ENCODE data around the gene RELL1.

RELL1 gene, protein sequence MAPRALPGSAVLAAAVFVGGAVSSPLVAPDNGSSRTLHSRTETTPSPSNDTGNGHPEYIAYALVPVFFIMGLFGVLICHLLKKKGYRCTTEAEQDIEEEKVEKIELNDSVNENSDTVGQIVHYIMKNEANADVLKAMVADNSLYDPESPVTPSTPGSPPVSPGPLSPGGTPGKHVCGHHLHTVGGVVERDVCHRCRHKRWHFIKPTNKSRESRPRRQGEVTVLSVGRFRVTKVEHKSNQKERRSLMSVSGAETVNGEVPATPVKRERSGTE

DNA sequence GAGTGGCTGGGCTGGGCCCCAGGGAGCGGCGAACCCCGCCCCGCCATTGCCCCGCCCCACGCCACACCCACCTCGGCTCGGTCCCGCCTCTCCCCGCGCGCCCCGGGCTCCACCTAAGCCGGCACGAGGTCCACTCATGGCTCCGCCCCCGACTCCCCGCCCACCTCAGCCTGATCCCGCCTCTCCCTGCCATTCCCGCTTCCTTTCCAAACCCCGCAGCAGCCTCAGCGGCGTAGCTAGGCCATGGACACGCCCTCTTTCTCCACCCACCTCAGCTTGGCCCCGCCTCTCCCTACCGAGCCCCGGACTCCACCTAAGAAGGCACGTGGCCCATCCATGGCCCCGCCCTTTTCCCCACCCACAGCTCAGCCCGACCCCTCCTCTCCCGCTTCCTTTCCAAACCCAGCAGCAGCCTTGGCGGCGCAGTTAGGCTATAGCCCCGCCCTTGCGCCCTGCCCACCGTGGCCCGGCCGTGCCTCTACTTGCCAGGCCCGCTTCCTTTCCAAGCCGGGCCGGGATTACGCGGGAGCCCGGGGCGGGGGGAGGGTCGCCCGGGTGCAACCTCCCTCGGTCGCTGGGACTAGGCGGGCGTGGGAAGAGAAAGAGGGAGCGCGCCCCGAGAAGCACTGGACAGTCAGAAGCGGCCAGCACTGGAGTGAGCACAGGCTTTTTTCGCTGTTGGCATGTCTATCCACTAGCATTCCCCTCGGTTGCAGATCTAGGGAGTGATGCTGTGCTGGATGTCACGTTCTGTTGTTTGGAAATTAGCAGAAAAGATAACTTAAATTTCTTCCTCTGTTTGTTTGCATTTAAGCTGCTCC is at the start of gene RELL1:
Gene RELL1, minus strand, starts transcription at position 4 of the 821 bp plus-strand sequence. CDS start 89 bp downstream, outside the sequence.
- DNase-seq (ENCODE audit: low spot score), result peak; percentile 100

DNA sequence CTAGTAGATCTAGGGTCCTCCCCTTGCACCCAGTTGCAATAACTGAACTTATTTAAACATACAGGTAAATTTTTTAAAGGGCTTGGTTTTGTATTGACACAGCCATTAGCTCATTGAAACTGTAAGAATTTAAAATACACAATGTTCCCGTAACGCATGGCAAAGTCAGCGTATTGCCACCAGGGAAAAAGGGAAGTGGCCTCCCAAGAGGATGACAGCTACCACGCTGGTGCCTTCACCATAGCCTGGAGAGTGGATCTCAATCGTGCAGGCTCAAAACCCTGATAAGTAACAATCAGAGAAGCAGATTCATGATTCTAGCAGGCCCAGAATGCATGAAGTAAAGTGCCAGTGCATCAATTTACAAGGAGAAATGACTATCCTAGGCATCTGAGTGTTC is 49.4 kb upstream of the RELL1 start:
- no peak for DNase-seq (ENCODE audit: low spot score)

DNA sequence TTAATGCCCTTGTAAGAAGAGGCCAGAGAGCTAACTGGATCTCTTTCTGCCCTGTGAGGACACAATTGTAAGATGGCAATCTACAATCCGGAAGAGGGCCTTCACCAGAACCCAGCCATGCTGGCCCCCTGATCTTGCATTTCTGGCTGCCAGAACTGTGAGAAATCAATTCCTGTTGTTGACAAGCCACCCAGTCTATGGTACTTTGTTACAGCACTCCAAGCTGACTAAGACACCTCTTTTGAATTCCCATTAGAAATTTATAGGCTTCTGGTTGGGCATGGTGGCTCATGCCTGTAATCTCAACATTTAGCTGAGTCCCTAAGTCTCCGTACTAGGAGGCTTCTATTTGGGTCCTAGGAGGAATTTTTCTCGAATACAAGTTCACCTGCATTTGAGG is 48.8 kb upstream of the RELL1 start:
- DNase-seq (ENCODE audit: low spot score), result no peak

DNA sequence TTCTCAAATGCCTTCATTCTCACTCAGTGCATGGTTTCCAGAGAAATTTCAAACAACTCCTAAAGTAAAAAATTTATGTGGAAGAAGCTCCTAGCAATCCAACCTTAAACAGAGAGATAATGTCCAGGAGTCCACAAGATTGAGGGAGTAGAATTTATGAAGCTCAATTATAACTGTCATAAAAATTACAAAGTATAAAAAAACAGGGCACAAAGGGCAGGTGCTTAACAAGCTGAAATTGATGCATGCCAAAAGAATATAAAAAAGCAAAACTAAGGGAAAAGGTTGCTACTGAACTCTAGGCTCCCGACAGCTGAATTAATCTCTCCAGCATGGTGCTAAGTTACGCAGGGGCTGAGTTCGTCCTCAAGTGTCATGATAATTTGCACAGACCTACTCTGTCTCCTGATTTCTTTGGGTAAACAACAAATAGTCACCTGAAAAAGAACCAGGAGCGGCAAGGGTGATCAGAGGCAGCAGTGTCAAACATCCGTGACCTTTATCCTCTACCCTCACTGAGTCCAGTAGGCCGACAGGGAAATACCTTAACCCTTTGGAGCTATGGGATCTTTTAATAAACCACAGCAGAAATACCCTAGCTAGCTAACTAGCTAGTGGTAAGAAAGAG is 47.2 kb upstream of the RELL1 start:
- no peak for DNase-seq (ENCODE audit: low spot score)

DNA sequence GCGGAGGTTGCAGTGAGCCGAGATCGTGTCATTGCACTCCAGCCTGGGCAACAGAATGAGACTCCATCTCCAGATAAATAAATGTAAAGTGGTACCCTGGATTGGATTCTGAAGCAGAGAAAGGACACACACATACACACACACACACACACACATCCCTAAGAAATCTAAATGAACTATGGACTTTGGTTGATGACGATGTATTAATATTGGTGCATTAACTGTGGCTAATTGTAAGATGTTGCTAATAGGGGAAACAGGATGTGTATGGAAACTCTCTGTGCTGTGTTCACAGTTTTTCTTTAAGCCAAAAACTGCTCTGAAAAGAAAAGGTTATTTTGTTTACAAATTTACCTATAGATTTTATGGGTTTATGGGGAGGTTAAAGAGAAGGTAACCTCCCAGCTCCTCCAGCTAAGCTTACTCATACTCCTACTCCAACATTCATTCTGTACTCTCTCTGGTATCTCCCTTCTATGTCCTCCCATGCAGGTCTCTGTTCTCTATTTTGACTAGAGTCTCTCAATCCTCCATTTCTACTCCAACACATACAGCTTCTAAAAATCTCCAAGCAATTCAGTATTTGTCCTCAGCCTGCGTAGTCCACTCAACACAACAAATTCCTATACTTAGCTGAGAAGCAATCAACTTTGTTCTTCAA is 46.5 kb upstream of the RELL1 start:
- DNase-seq (ENCODE audit: low spot score), result no peak

DNA sequence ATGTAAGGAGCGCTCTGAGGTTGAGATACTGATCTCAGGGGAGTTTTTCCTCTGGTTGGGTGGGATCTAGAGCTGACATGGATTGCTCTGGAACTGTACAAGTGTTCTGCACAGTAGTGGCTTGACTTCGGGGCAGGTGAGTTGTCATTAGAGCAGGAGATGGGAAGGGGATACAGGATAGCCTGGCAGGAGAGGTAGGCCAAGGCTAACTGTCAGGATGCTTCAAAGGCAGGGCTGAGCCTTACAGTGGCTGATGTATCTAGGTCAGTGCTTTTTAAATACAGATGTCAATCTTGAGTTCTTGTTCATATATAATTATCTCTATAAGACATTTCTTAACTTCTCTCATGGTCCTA is 43.5 kb upstream of the RELL1 start:
- DNase-seq (ENCODE audit: low spot score), result no peak

DNA sequence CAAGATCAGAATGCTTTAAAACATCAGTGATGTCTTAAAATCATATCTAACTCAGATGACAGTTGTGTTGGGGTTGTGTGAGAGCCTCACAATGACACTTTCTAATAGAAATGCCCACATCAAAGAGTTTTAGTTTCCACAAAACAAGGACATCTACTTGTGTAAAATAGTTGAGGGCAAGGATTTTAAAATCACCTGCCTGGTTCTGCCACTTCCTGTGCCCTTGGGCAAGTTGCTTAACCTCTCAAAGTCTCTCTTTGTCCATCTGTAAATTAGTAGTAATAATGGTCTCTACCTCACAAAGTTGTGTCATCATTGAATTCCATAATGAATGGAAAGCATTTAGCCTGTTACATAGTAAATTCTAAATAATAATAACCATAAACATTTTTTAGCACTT is 41.9 kb upstream of the RELL1 start:
- no peak for DNase-seq (ENCODE audit: low spot score)

DNA sequence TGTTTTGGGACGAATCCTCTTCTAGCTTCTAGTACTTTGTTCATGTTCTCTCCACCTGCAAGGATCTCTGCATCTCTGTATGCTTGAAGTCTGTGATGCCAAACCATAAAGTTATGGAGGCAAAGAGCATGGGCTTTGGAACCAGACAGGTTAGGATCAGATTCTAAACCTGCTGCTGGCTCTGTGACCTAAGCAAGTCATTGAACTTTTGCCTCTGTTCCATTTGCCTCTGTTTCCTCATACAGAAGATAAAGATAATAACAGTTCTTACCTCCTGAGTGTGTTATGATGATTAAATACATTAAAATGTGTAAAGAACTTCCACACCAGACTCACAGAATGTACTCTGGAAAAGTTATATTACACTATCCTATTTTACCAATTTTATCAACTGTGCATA is 41.5 kb upstream of the RELL1 start:
- no peak for DNase-seq (ENCODE audit: low spot score)

DNA sequence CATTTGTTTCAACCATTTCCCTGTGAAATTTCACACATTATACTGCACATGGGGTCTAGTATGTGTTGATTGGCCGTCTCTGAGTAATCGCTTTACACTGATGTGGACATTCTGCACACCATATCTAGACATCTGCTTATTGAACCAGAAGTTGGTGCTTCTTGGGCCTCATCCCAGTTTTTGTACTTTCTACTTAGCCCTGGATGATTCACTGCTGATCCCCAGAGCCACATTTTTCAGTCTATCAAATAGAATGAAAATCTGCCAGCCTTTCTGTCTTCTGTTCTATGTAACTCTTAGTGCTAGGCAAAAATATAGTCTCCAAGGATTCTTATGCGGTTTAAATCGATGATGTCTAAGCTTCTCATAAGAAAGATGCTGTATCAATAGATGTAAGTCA is 40.5 kb upstream of the RELL1 start:
- no peak for DNase-seq (ENCODE audit: low spot score)

DNA sequence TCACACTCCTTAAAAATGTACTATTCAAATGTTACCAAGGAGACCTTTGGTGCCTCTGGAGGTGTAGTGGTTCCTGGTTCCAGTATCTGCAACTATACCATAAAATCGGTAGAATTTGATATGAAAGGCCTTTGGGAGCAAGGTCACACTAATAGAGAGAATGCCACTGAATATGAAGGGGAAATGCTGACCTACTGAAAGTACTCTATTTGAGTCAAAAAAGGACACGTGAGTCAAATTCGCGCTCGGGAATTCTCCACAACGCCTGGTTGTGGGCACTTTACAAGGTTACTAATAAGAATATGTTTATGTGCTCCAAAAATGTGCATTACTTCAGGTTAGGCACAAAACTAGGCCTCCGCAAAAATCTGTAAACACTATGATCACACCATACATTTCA is 39.5 kb upstream of the RELL1 start:
- DNase-seq (ENCODE audit: low spot score), result no peak

DNA sequence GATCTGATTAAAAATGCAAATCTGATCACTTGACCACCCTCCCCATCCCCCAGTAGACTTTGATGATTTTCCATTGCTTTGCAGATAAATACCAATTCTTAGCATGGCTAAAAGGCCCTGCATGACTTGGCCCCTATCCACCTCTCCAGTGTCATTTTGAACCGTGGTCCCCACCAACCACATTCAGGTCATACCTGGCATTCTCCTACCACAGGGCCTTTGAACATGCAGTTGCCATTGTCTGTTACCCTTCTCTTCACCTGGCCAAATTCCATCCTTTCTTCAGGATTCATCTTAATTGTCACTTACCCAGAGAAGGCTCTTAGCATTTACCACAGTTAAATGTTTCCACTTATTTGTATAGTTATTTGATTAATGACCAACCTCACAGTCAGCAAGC is 36.9 kb upstream of the RELL1 start:
- no peak for DNase-seq (ENCODE audit: low spot score)

DNA sequence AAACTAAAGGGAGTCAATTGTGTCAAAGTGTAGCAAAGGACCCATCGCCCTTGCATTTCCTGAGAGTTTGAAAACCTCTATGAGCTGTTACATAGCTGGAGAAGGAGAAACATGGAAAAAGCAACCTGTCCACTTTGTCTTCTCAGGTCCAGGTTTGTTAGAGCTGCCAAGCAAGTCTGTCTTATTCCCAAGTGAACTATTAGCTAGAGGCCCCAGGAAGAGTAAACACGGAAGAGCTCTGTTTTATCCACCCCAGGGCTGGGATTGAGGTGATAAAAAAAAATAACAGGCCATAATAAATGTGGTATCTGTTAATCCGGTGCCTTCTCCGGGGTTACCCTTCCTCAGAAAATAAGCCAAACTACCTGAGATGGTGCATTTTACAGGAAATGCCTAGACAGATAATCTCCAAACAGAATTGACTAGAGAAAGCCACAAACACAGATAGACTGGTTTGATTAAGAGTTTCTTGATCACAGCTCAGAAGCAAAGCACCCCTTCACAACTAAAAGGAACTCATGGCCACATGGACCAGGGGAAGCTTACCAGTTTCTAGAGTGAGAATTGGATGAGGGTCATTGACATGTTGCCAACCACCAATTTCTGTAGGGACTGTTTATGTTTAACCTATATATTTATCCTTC is 35.9 kb upstream of the RELL1 start:
- DNase-seq (ENCODE audit: low spot score), result no peak

DNA sequence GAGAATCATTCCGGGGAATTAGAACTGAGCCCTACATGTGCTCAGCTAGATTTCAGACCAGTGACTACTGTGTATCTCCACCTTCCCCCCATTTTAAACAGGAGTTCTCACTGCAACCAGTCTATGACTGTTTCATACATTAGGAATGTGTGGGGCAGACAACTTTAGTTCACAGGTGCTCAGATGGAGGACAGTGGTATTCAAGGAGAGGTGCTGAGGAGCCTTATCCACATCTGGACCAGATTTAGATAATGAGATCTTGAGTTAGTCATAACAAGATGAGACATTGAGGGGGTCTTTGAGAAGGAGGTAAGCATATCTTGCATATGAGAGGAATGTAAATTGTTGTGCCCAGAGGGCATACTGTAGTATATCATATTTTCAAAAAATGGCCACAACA is 32.8 kb upstream of the RELL1 start:
- no peak for DNase-seq (ENCODE audit: low spot score)

DNA sequence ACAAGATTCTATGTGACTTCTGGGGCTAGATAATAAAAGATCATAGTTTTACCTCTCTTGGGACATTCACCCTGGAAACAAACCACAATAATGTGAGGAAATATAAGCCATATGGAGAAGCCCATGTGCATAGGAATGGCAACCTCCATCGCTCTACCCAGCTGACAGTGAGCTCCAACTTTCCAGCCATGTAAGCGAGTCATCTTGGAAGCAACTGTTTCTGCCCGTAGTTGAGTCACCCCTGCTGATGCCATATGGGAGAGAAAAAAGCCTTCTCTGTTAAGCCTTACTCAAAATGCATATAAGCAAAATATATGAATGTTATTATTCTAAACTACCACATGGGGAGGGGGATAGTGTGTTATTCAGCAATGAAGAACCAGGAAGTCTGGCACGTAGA is 31.4 kb upstream of the RELL1 start:
- no peak for DNase-seq (ENCODE audit: low spot score)

DNA sequence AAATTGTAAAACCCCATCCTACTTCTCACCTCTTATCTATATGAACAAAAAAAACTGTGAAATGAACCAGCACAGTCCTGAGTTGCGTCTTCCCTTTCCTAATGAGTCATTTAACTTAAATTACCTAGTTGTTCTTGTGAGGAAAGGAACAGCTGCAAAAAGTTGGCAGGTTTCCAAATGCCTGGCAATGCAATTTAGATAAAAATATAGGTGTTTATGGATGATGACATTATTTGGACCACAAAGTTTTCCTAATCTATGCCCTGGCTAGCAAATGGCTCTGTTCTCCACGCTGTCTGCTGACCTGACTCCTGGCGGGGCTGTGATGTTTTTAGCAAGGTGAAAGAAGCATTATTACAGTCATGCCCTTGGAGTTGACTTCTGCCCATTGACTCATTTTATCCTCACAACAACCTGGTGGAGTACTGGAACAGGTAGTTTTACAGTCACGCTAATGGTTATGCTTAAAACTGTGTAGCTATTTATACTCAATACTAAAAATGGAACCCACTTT is 29.8 kb upstream of the RELL1 start:
- DNase-seq (ENCODE audit: low spot score), result no peak

DNA sequence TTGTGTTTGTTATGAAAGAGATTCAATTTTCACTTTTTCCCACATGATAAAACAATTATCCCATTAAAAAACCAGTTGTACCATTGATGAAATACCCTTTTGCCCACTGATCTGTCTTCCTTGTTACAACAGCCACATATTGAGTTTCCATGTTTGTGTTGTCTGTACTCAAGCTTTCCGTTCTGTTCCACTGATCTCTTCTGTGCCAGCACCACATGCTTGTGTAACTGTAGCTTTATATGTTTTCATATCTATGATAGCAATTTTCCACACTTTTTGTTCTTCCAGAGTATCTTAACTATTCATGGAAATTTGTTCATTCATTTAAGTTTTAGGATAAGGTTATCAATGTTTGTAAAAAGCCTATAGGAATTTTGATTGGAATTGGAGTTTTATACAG is 24.3 kb upstream of the RELL1 start:
- no peak for DNase-seq (ENCODE audit: low spot score)

DNA sequence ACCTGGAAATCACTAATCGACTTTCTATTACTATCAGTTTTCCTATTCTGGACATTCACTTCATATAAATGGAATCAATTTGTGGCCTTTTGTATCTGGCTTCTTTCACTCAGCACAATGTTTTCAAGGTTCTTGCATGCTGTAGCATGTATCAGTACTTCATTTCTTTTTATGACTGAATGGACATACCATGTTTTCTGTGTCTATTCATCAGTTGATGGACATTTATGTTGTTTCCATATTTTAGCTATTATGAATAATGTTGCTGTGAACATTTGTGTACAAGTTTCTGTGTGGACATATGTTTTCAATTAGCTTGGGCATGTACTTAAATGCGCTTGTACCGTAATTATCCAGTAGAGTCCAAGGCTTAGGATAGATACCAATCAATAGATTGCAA is 19.9 kb upstream of the RELL1 start:
- no peak for DNase-seq (ENCODE audit: low spot score)

DNA sequence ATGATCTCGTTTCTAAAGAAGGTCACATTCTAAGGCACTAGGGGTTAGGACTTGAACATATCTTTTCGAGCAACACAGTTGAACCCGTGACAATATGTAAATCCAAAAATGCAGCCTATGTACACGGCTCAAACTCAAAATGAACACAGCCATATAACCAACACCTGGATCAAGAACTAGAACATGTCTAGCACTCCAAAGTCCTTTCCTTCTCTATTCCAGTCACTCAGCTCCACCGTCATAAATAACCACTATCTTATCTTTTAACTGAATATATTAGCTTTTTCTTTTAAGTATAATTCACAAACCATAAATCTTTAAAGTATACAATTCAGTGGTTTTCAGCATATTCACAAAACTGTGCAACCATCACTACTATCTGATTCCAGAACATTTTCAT is 19.4 kb upstream of the RELL1 start:
- no peak for DNase-seq (ENCODE audit: low spot score)

DNA sequence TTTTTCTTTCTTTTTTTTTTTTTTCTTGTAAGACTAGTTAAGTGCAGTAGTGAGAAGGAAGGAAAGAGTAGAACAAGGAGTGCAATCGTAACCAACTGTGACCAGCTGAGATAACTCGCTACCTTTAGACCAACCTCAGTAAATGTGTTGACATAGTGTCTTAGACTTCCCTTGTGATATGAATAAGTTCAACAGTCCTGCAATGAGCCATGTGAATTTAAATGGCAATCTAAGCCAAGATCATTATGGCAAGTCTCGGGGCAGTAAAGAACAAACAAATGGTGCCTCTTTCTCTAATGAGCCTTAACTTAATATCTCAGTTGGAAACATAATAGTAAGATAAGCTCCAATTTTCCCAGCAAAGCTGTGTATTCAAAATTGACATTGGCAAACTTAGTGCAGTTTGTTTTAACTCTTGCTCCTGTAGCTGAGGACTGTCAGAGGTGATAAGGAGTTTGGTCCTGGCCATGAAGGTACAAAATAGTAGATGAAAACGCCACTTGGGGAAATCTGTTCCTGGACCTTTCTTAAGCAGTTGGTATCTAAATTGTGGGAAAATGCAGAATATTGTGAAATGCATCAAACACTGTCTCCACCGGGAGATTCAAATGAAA is 13.8 kb upstream of the RELL1 start:
- DNase-seq (ENCODE audit: low spot score), result no peak

DNA sequence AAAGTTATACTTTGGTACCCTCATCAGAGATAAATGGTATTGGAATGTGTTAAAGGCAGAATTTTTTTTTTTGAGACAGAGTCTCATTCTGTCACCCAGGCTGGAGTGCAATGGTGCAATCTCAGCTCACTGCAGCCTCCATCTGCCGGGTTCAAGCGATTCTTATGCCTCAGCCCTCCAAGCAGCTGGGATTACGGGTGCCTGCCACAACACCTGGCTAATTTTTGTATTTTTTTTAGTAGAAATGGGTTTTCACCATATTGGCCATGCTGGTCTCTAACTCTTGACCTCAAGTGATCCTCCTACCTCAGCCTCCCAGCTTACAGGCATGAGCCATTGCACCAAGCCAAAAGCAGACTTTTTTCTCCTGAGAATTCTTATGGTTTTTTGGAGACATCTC is 11.4 kb upstream of the RELL1 start:
- DNase-seq (ENCODE audit: low spot score), result no peak

DNA sequence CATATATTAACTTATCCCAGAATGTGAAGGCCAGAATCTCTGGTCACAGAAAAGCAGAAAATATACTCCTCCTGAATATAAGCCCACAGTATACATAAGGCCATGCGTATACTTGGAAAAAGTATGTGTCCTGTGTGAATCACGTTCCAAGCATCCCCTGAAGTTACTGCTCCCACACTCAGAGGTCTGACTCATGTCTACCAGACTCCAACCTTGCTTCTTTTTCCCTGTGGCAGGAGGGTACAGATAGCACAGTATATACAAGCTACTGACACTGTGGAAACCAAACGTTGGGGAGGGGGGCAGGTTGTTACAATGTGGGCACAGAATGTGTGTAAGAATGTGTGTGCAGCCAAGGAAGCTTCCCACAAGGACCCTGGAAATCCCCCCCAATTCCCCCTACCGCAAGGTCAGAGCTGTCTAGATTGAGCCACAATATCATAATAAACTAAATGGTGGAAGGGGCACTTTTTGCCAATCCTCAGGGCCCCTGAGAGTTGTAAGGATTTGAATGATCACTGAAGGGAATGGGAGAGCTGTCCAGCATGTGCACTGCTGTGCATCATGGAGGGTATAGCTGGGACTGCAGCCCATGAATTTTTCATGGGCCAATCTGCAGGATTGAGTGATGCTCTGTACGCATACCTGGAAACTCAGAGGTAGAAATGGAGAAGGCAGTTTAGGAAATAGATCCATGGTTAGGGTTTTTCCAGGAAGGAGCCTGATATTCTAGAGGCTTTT is 7.4 kb upstream of the RELL1 start:
- no peak for DNase-seq (ENCODE audit: low spot score)
